K562 (cell line): ENCODE measurements around the gene MAU2. TPM values are rescaled to one million over a fixed set of nuclear protein-coding genes. Genes with fewer than 3 reads are reported as not detected.
A peak's percentile ranks its signal among the peaks of the same experiment; 100 is the strongest.

Source experiments
- BRF1 ChIP-seq: IDR thresholded peaks from 3 replicates; pipeline ENCODE4 v1.6.1; 2011; ENCODE audit warnings: borderline replicate concordance, mild to moderate bottlenecking; ENCODE audit not compliant: insufficient read length; ENCODE audit errors: extremely low read depth
- CBFB ChIP-seq: sonication (generic); formaldehyde crosslinking; IDR thresholded peaks from 2 replicates; pipeline ENCODE4 v1.4.0; 2020; ENCODE audit warnings: mild to moderate bottlenecking, missing genetic modification reagents
- CCNT2 ChIP-seq: IDR thresholded peaks from 2 replicates; pipeline ENCODE4 v1.6.1; 2011; ENCODE audit warnings: borderline replicate concordance, low read depth, mild to moderate bottlenecking, moderate library complexity, mixed read lengths, low read length; ENCODE audit not compliant: insufficient read length; ENCODE audit errors: extremely low read depth
- E2F3 ChIP-seq: fragments of 250-450 bp; sonication (Bioruptor Pico); IDR thresholded peaks from 2 replicates; pipeline ENCODE4 v1.4.0; 2020; ENCODE audit warnings: mild to moderate bottlenecking
- FOS ChIP-seq: IDR thresholded peaks from 3 replicates; pipeline ENCODE4 v1.6.1; 2011; ENCODE audit not compliant: insufficient read length; ENCODE audit errors: extremely low read depth
- FOXM1 ChIP-seq, 2 experiments: fragments of 450-650 bp in 1 of 2; sonication (generic) in 1 of 2; formaldehyde crosslinking in 1 of 2; IDR thresholded peaks; 2 replicates each; pipeline versions ENCODE4 v1.6.1 to v1.9.0; 2017 to 2022; ENCODE audit warnings: low read depth in 2 of 2, mild to moderate bottlenecking in 2 of 2, missing genetic modification reagents in 1 of 2, moderate library complexity in 1 of 2
- GTF2E2 ChIP-seq: fragments of 200-800 bp; sonication (Bioruptor generic); IDR thresholded peaks from 2 replicates; pipeline ENCODE4 v1.6.1; 2016; ENCODE audit warnings: missing genetic modification characterization, missing compliant biosample characterization
- HDAC8 ChIP-seq: fragments of 450-650 bp; IDR thresholded peaks from 2 replicates; pipeline ENCODE4 v1.6.1; 2016; ENCODE audit warnings: mild to moderate bottlenecking, missing genetic modification characterization, moderate library complexity, missing compliant biosample characterization
- MAZ ChIP-seq, 2 experiments: fragments of 450-650 bp in 1 of 2; sonication (generic) in 1 of 2; formaldehyde crosslinking; IDR thresholded peaks in 1 of 2; conservative IDR thresholded peaks in 1 of 2; 2 replicates each; pipeline versions ENCODE4 v1.4.0 to v1.5.0; 2020; ENCODE audit warnings: mild to moderate bottlenecking in 1 of 2, missing genetic modification reagents in 1 of 2
- MEF2A ChIP-seq: IDR thresholded peaks from 2 replicates; pipeline ENCODE4 v1.6.1; 2011; ENCODE audit warnings: low read depth, mild to moderate bottlenecking, low read length, moderate library complexity; ENCODE audit not compliant: control insufficient read depth
- SMAD1 ChIP-seq: fragments of 150-350 bp; IDR thresholded peaks from 2 replicates; pipeline ENCODE4 v1.6.1; 2014; ENCODE audit warnings: low read length, low read depth; ENCODE audit not compliant: partially characterized antibody
- polyA plus RNA-seq, 8 experiments: library from polyadenylated mRNA; depleted of rRNA in 4 of 8; stranded (reverse) in 5 of 8; unstranded in 3 of 8; fragments of >200 nt; fragmentation: Nextera tagmentation in 2 of 8; fragmentation: Illumina TruSeq in 1 of 8; extraction: Ambion mirVana in 2 of 8; extraction: Trizol in 1 of 8; gene quantifications; 2 replicates each; pipeline versions ENCODE4 v1.2.1 to v1.2.3, GENCODE V29; 2011 to 2014; ENCODE audit warnings: inconsistent platforms in 1 of 8, missing spikeins in 1 of 8
- total RNA-seq, 7 experiments: library from RNA; depleted of rRNA in 6 of 7; stranded (reverse); fragments of >200 nt in 6 of 7; fragmentation: Illumina TruSeq in 2 of 7; extraction: Trizol in 2 of 7; gene quantifications; 2 replicates each; pipeline versions ENCODE4 v1.2.1 to v1.2.3, GENCODE V29; 2011 to 2021; ENCODE audit warnings: low replicate concordance in 1 of 7
- TF ChIP-seq, protein P1 (sequence below): sonication (generic); formaldehyde crosslinking; IDR thresholded peaks from 2 replicates; pipeline ENCODE4 v1.8.0; 2022; ENCODE audit warnings: missing genetic modification reagents, mild to moderate bottlenecking, borderline replicate concordance
- TF ChIP-seq, protein P2 (sequence below): IDR thresholded peaks from 2 replicates; pipeline ENCODE4 v1.6.1; 2014; ENCODE audit warnings: antibody characterized with exemption
- TF ChIP-seq, protein P3 (sequence below): IDR thresholded peaks from 2 replicates; pipeline ENCODE4 v1.6.1; 2011; ENCODE audit not compliant: insufficient read length; ENCODE audit errors: extremely low read depth
- TF ChIP-seq, protein P4 (sequence below), 2 experiments: IDR thresholded peaks; 2 replicates each; pipeline ENCODE4 v1.6.1; 2011; ENCODE audit warnings: borderline replicate concordance in 1 of 2, control low read depth in 1 of 2, low read depth in 1 of 2, low read length in 1 of 2, mild to moderate bottlenecking in 1 of 2, mixed read lengths in 1 of 2, moderate library complexity in 1 of 2; ENCODE audit not compliant: insufficient read depth in 1 of 2, insufficient read length in 1 of 2, poor library complexity in 1 of 2, severe bottlenecking in 1 of 2; ENCODE audit errors: extremely low read depth in 1 of 2
- TF ChIP-seq, protein P5 (sequence below): sonication (generic); formaldehyde crosslinking; IDR thresholded peaks from 2 replicates; pipeline ENCODE4 v1.8.0; 2022; ENCODE audit warnings: mild to moderate bottlenecking, missing genetic modification reagents

The MAU2 gene
- total and polyA plus RNA-seq, 9 of the 15 experiments (the other 6 are each of a cell fraction or from before 2014, with no cell fraction given), result 1.2 to 48.1 (median 19.4) TPM

DNA sequence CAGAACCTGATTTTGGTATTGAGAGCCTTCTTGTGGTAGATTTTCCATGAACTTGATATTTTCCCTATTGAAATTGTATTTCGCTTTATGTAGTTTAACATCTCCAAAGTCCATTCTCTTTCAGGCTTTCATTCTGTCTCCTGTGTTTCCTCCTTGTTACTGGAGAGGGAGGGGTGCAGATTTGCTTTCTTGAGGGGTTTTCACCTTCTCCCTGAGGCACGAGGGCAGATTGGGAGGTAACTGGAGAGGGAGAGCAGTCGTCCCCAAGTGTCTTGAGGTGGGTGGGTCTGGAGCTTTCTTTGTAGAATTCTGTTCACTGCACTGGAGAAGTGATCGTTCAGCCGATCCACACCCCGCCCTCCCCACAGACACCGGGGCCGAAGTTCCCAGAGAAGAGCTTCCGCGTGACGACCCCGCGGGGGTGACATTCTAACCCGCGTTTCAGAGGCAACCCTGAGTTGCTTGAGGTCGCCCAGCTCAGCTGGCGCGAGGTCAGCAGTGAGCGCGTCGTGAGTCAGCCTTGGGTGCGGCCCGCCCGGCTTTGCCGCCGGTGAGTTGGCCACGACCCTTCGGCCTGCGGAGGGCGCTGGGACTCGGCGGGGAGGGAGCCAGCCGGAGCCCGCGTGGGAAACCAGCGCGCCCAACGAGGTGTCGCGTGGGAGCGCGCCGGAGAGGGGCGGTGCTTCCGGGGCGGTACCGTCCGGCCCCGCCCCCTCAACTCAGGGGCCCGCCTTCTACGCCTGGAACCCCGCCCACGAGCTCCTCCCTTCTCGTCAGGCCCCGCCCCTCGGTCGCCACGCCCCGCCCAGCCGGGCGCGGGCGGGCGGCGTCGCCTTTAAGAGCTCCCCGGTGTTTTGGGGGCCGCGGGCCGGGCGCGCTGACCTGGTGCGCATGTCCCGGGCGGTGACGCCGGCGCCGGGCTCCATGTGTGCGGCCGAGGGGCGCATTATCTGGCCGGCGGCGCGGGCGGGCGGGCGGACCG lies 84.5 kb downstream of the MAU2 start, which contains the start of gene GATAD2A (continued):
- TF ChIP-seq, protein P1, sequence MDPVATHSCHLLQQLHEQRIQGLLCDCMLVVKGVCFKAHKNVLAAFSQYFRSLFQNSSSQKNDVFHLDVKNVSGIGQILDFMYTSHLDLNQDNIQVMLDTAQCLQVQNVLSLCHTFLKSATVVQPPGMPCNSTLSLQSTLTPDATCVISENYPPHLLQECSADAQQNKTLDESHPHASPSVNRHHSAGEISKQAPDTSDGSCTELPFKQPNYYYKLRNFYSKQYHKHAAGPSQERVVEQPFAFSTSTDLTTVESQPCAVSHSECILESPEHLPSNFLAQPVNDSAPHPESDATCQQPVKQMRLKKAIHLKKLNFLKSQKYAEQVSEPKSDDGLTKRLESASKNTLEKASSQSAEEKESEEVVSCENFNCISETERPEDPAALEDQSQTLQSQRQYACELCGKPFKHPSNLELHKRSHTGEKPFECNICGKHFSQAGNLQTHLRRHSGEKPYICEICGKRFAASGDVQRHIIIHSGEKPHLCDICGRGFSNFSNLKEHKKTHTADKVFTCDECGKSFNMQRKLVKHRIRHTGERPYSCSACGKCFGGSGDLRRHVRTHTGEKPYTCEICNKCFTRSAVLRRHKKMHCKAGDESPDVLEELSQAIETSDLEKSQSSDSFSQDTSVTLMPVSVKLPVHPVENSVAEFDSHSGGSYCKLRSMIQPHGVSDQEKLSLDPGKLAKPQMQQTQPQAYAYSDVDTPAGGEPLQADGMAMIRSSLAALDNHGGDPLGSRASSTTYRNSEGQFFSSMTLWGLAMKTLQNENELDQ (CRISPR knock-in tag), result no peak
- TF ChIP-seq BRF1 (no peak), CCNT2 (peak; percentile 96), CBFB (CRISPR knock-in tag) (no peak), FOS (peak; percentile 28), GTF2E2 (no peak), MEF2A (no peak), SMAD1 (no peak), E2F3 (CRISPR knock-in tag) (peak; percentile 79), FOXM1 (IDR thresholded peaks at IDR 0.05; ENCODE audit: low read depth) (no peak), FOXM1 (CRISPR knock-in tag; IDR thresholded peaks at IDR 0.05; ENCODE audit: low read depth) (peak; percentile 90), HDAC8 (tag) (peak; percentile 72; the same call in 1 of the 2 replicates), MAZ (CRISPR knock-in tag; conservative IDR thresholded peaks at IDR 0.05 in 1 of 2, IDR thresholded peaks at IDR 0.05 in 1 of 2) (peak; percentile 93 to 97)
- TF ChIP-seq, protein P2, sequence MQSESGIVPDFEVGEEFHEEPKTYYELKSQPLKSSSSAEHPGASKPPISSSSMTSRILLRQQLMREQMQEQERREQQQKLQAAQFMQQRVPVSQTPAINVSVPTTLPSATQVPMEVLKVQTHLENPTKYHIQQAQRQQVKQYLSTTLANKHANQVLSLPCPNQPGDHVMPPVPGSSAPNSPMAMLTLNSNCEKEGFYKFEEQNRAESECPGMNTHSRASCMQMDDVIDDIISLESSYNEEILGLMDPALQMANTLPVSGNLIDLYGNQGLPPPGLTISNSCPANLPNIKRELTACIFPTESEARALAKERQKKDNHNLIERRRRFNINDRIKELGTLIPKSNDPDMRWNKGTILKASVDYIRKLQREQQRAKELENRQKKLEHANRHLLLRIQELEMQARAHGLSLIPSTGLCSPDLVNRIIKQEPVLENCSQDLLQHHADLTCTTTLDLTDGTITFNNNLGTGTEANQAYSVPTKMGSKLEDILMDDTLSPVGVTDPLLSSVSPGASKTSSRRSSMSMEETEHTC, result peak; percentile 58; the same call in 1 of the 2 replicates
- TF ChIP-seq, protein P3, sequence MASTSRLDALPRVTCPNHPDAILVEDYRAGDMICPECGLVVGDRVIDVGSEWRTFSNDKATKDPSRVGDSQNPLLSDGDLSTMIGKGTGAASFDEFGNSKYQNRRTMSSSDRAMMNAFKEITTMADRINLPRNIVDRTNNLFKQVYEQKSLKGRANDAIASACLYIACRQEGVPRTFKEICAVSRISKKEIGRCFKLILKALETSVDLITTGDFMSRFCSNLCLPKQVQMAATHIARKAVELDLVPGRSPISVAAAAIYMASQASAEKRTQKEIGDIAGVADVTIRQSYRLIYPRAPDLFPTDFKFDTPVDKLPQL, result no peak
- TF ChIP-seq, protein P4, sequence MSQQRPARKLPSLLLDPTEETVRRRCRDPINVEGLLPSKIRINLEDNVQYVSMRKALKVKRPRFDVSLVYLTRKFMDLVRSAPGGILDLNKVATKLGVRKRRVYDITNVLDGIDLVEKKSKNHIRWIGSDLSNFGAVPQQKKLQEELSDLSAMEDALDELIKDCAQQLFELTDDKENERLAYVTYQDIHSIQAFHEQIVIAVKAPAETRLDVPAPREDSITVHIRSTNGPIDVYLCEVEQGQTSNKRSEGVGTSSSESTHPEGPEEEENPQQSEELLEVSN (IDR thresholded peaks at IDR 0.05; ENCODE audit: borderline replicate concordance in 1 of 2, extremely low read depth in 1 of 2, insufficient read depth in 1 of 2, insufficient read length in 1 of 2, low read depth in 1 of 2, low read length in 1 of 2, poor library complexity in 1 of 2, severe bottlenecking in 1 of 2), result peak; percentile 98 to 99
- TF ChIP-seq, protein P5, sequence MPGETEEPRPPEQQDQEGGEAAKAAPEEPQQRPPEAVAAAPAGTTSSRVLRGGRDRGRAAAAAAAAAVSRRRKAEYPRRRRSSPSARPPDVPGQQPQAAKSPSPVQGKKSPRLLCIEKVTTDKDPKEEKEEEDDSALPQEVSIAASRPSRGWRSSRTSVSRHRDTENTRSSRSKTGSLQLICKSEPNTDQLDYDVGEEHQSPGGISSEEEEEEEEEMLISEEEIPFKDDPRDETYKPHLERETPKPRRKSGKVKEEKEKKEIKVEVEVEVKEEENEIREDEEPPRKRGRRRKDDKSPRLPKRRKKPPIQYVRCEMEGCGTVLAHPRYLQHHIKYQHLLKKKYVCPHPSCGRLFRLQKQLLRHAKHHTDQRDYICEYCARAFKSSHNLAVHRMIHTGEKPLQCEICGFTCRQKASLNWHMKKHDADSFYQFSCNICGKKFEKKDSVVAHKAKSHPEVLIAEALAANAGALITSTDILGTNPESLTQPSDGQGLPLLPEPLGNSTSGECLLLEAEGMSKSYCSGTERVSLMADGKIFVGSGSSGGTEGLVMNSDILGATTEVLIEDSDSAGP (CRISPR knock-in tag), result peak; percentile 86
